Activated T-cell treated with anti-CD3 and anti-CD28 coated beads, Interleukin-2, amount 50 U/mL, for 72 hours (primary cell): Measurements from ENCODE around the gene MIEF1. TPM values are rescaled to one million over a fixed set of nuclear protein-coding genes. Genes with fewer than 3 reads are reported as not detected.

ENCODE experiments used
- ATAC-seq, 2 donors: fragments of 150-1000 bp; cut with Tn5 transposase; replicated peaks in 1 of 2; 2 replicates each; pipeline ENCODE4 v1.10.0; 2021; ENCODE audit warnings: moderate library complexity in 2 of 2, mild to moderate bottlenecking in 1 of 2
- DNase-seq, 2 donors: peaks; one replicate each; pipeline ENCODE4 v3.0.0; 2021 to 2022; ENCODE audit warnings: mixed read lengths in 1 of 2
- H3K27ac Mint-ChIP-seq: one replicate; pipeline ENCODE4 v1.8.0; 2022; ENCODE audit warnings: mild to moderate bottlenecking, moderate library complexity, mixed read lengths
- H3K27me3 Mint-ChIP-seq: one replicate; pipeline ENCODE4 v1.8.0; 2022; ENCODE audit warnings: low read depth, mixed read lengths
- H3K36me3 Mint-ChIP-seq, 2 donors: one replicate each; pipeline ENCODE4 v1.8.0; 2022; ENCODE audit warnings: mixed read lengths in 2 of 2, mild to moderate bottlenecking in 1 of 2; ENCODE audit not compliant: insufficient read depth in 2 of 2
- H3K4me1 Mint-ChIP-seq: one replicate; pipeline ENCODE4 v1.8.0; 2022; ENCODE audit warnings: low read depth, mixed read lengths
- H3K4me3 Mint-ChIP-seq, 2 donors: one replicate each; pipeline ENCODE4 v1.8.0; 2022; ENCODE audit warnings: mild to moderate bottlenecking in 2 of 2, mixed read lengths in 2 of 2, moderate library complexity in 2 of 2
- H3K9me3 Mint-ChIP-seq, 2 donors: one replicate each; pipeline ENCODE4 v1.8.0; 2022; ENCODE audit warnings: mixed read lengths in 2 of 2
- total RNA-seq, 2 donors: library from RNA; stranded (reverse); gene quantifications; one replicate each; pipeline ENCODE4 v1.2.3, GENCODE V29; 2022

Gene MIEF1
- total RNA-seq, 2 donors from 2014 or later, result 49.5 to 58.3 TPM

GRCh38 chr22:39488563-39489083 is 13.5 kb upstream of the MIEF1 start:
- no peak overlapping the region for H3K4me3 Mint-ChIP-seq
- H3K27ac Mint-ChIP-seq, result no peak overlapping the region
- no peaks in the 10 kb centered on the region for H3K36me3 Mint-ChIP-seq
- H3K9me3 Mint-ChIP-seq, result no peaks in the 10 kb centered on the region
- H3K27me3 Mint-ChIP-seq, result no peaks in the 10 kb centered on the region
- no peak for DNase-seq
- no peak for ATAC-seq
- H3K4me1 Mint-ChIP-seq, result peaks cover 8% of the 10 kb centered on the region

GRCh38 chr22:39489094-39490068 is 12.7 kb upstream of the MIEF1 start:
- no peaks in the 10 kb centered on the region for H3K36me3 Mint-ChIP-seq
- DNase-seq (no peak), ATAC-seq (no peak)
- no peaks in the 10 kb centered on the region for H3K9me3 Mint-ChIP-seq
- no peaks in the 10 kb centered on the region for H3K27me3 Mint-ChIP-seq
- peaks cover 8% of the 10 kb centered on the region for H3K4me1 Mint-ChIP-seq
- no peak overlapping the region for H3K27ac Mint-ChIP-seq
- H3K4me3 Mint-ChIP-seq, result no peak overlapping the region

DNA sequence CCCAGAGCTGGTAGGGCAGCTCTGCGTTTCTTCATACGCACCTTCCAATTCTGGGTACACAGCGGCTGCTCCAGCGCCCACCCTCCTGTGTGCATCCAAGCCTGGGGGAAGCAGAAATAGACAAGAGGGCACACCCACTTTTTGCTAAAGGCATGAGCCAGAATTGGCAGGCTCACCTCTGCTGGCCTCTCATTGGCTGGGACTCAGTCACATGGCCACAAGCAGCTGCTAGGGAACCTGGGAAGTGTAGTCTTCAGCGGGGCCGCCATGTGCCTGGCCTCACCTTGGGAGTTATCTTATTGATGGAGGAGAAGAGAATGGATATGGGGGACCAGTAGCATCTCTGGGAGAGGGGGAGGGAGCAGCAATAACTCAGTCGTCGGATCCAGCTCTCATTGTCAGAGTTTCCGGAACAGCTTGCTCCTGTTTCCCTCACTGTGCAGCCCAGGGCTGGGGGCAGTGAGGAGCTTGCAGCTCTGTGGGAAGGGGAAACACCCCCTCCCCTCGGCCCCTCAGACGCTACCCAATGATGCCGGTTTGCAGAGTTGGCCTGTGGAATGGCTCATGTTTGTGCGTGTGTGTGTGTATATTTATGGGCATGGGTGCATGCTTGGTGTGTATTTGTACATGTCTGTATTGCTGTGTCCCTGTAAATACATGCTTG is 11.8 kb upstream of the MIEF1 start:
- no peaks in the 10 kb centered on the region for H3K9me3 Mint-ChIP-seq
- no peak overlapping the region for H3K27ac Mint-ChIP-seq
- no peak overlapping the region for H3K4me3 Mint-ChIP-seq
- peaks cover 14% of the 10 kb centered on the region for H3K4me1 Mint-ChIP-seq
- H3K36me3 Mint-ChIP-seq, result no peaks in the 10 kb centered on the region
- ATAC-seq, result peak; percentile 98
- DNase-seq, result peak; percentile 74 to 85
- no peaks in the 10 kb centered on the region for H3K27me3 Mint-ChIP-seq

- H3K4me1 Mint-ChIP-seq, result peaks cover 15% of the 10 kb centered on the region
- ATAC-seq (no peak), DNase-seq (no peak)
- H3K27me3 Mint-ChIP-seq, result no peaks in the 10 kb centered on the region
- H3K36me3 Mint-ChIP-seq, result no peaks in the 10 kb centered on the region
- H3K9me3 Mint-ChIP-seq, result no peaks in the 10 kb centered on the region
- no peak overlapping the region for H3K4me3 Mint-ChIP-seq
- H3K27ac Mint-ChIP-seq, result no peak overlapping the region
Observed at GRCh38 chr22:39490966-39491680, 11.0 kb upstream of the MIEF1 start.

DNA sequence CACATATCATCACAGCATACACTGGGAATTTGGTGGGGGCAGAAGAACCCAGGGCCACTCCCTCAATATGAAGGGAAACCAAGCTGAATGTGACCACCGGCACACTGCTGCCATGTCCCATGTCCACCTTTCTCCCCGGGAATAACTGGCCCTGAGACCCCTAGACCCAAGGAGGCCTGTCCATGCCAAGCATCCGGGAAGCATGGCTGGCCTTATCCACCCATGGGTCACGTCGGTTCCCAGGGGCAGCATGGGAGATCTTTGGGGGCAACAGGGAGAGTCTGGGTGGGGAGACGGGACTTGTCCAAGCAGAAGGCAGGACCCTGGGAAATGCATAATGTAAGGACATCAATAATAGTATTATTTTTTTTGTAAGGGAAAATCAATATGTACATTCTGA is 10.4 kb upstream of the MIEF1 start:
- Mint-ChIP-seq H3K4me1 (peaks cover 20% of the 10 kb centered on the region), H3K27me3 (no peaks in the 10 kb centered on the region), H3K4me3 (no peak overlapping the region), H3K9me3 (no peaks in the 10 kb centered on the region), H3K36me3 (no peaks in the 10 kb centered on the region), H3K27ac (no peak overlapping the region)
- ATAC-seq (no peak), DNase-seq (no peak)

DNA sequence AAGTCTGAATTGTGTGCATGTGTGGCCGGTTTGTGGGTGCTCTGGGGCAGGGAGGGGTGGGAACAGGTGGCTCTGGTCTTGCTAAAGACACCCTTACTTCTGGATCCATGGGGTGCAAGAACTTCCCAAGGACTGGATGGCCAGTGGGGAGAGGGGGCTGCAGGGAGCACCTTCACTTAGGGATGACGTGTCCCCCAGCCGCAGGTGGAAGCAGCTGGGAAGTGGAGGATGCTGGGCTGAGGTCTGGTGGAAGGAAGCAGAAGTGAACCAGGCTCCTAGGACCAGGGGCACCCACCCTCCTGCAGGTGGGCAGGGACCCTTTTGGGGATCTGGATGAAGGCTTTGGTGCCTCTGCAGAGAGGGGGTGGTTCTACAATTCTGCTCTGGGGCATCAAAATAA is 9.9 kb upstream of the MIEF1 start:
- no peaks in the 10 kb centered on the region for H3K27me3 Mint-ChIP-seq
- DNase-seq (no peak), ATAC-seq (no peak)
- H3K4me3 Mint-ChIP-seq, result no peak overlapping the region
- no peak overlapping the region for H3K27ac Mint-ChIP-seq
- peaks cover 22% of the 10 kb centered on the region for H3K4me1 Mint-ChIP-seq
- no peaks in the 10 kb centered on the region for H3K36me3 Mint-ChIP-seq
- H3K9me3 Mint-ChIP-seq, result no peaks in the 10 kb centered on the region

- no peak for DNase-seq
- H3K36me3 Mint-ChIP-seq, result no peaks in the 10 kb centered on the region
- no peak overlapping the region for H3K27ac Mint-ChIP-seq
Observed at GRCh38 chr22:39493759-39494158, 8.3 kb upstream of the MIEF1 start.

DNA sequence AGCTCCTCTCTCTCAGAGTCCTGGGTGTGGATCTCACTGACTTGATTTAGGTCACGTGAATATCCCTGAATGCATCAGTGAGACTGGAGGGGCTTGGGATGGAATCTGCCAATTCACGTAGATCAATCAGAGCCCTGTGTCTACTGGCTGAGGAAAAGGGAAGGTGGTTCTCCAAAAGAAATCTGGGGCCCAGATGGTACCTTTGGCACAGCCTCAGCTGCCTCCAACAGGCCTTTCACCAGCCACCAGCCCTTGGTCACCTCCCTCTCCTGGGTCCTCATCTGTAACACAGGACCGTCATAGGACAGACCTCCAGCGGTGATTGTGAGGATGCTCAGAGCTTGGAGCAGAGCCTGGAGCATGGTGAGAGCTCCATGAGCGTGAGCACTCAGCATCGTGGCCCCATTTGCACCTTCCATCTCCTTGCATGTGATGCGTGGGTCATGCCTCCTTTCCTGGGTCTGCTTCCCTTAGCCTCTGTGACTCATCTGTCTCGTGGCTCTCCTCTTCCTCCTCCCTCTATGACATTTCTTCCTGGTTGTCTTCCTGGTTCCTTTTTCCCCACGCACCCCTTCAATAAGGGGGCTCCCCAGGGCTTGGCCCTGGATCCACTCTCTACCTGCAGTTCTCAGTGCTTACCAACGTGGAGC is 7.5 kb upstream of the MIEF1 start:
- H3K36me3 Mint-ChIP-seq, result no peaks in the 10 kb centered on the region
- peaks cover 26% of the 10 kb centered on the region for H3K4me1 Mint-ChIP-seq
- H3K27me3 Mint-ChIP-seq, result no peaks in the 10 kb centered on the region
- H3K9me3 Mint-ChIP-seq, result no peaks in the 10 kb centered on the region
- no peak overlapping the region for H3K4me3 Mint-ChIP-seq
- ATAC-seq (no peak), DNase-seq (no peak)
- no peak overlapping the region for H3K27ac Mint-ChIP-seq

More at GRCh38 chr22:39493759-39494158, 8.3 kb upstream of the MIEF1 start:
- no peak for ATAC-seq
- H3K27me3 Mint-ChIP-seq, result no peaks in the 10 kb centered on the region
- no peaks in the 10 kb centered on the region for H3K9me3 Mint-ChIP-seq
- no peak overlapping the region for H3K4me3 Mint-ChIP-seq
- H3K4me1 Mint-ChIP-seq, result peaks cover 26% of the 10 kb centered on the region

DNA sequence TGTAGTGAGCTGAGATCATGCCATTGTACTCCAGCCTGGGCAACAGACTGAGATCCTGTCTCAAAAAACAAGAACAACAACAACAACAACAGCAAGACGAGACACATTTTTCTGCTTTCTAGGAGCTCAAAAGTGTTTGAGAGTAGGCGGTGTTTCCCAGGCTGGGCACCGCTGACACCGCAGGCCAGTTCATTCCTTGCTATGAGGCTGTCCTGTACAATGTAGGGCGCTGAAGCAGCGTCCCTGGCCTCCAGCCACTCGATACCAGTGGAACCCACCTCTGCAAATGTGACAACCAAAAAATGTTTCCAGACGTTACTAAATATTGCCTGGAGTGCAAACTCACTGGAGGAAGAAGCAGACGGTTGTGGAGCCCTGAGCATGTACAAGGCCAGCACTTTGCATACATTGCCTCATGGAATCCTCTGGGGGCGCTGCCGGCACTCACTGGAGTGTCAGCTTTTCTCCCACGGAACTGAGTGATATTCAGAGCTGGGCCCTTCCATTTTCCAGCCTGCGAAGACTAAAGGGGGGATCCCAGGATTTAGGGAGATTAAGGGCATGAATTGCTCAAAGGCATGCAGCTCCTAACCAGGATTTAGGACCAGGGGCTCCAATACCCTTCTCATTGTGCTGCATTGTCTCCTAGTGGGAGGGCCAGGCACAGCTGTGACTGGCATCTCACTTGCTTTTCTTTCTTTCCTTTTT is 5.8 kb upstream of the MIEF1 start:
- H3K27me3 Mint-ChIP-seq, result no peaks in the 10 kb centered on the region
- no peaks in the 10 kb centered on the region for H3K9me3 Mint-ChIP-seq
- no peak overlapping the region for H3K4me3 Mint-ChIP-seq
- no peak overlapping the region for H3K27ac Mint-ChIP-seq
- peak; percentile 70 to 76 for ATAC-seq
- H3K36me3 Mint-ChIP-seq, result no peaks in the 10 kb centered on the region
- H3K4me1 Mint-ChIP-seq, result peaks cover 21% of the 10 kb centered on the region
- peak; percentile 60 to 65 for DNase-seq

DNA sequence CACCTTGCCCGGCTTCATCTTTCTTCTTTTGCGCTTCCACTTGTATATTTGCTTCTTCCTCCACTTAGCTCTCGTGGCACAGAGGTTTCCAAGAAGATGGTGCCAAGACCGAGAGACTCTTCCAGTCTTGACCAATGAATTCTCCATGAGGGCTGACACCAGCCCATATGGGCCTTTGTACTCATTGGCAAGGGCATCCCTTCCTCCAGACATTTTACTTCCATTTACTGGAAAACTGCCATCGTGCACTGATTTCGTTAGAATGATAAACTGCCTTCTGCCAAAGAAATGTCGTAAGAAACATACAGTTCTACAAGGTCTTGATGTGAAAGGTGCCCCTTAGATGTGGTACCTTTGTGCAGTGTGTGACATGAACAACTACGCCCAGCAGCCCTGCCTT is 4.7 kb upstream of the MIEF1 start:
- H3K4me3 Mint-ChIP-seq, result no peak overlapping the region
- ATAC-seq (no peak), DNase-seq (no peak)
- H3K36me3 Mint-ChIP-seq, result peaks cover 1 to 3% of the 10 kb centered on the region in 2 donors
- no peaks in the 10 kb centered on the region for H3K27me3 Mint-ChIP-seq
- H3K4me1 Mint-ChIP-seq, result peaks cover 29% of the 10 kb centered on the region
- no peaks in the 10 kb centered on the region for H3K9me3 Mint-ChIP-seq
- H3K27ac Mint-ChIP-seq, result no peak overlapping the region

DNA sequence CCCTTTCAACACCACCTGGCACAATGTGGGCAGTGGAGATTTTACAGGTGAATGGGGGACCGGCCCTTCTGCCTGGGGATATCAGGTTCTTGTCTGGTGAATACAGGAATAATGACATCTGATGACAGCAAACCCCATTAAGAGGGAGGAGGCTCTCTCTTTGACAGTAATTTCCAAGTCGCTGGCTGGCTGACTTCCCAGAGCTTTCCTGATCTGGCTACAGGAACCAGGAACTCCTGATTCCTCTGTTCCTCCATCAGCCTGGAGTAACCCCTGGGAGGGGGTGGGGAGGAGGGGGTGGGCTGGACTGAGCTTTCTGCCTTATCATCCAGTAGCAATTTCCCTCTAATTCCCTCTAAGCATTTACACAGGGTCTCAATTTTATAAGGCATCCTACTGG is 3.7 kb upstream of the MIEF1 start:
- H3K27me3 Mint-ChIP-seq, result no peaks in the 10 kb centered on the region
- no peaks in the 10 kb centered on the region for H3K9me3 Mint-ChIP-seq
- no peak overlapping the region for H3K27ac Mint-ChIP-seq
- ATAC-seq (no peak), DNase-seq (no peak)
- H3K4me3 Mint-ChIP-seq, result no peak overlapping the region
- H3K36me3 Mint-ChIP-seq, result peaks cover 1 to 3% of the 10 kb centered on the region in 2 donors
- peaks cover 30% of the 10 kb centered on the region for H3K4me1 Mint-ChIP-seq

GRCh38 chr22:39498802-39499201 is 3.3 kb upstream of the MIEF1 start:
- H3K27me3 Mint-ChIP-seq, result no peaks in the 10 kb centered on the region
- no peaks in the 10 kb centered on the region for H3K9me3 Mint-ChIP-seq
- DNase-seq (no peak), ATAC-seq (no peak)
- H3K27ac Mint-ChIP-seq, result no peak overlapping the region
- no peak overlapping the region for H3K4me3 Mint-ChIP-seq
- peaks cover 35% of the 10 kb centered on the region for H3K4me1 Mint-ChIP-seq
- H3K36me3 Mint-ChIP-seq, result peaks cover 3 to 5% of the 10 kb centered on the region in 2 donors
